ENCODE results near the gene HAPSTR1. TPM values are rescaled to one million over a fixed set of nuclear protein-coding genes. Genes with fewer than 3 reads are reported as not detected.

HAPSTR1 gene
- total RNA-seq, 1 experiment from 2014 or later, result 85.2 TPM

DNA sequence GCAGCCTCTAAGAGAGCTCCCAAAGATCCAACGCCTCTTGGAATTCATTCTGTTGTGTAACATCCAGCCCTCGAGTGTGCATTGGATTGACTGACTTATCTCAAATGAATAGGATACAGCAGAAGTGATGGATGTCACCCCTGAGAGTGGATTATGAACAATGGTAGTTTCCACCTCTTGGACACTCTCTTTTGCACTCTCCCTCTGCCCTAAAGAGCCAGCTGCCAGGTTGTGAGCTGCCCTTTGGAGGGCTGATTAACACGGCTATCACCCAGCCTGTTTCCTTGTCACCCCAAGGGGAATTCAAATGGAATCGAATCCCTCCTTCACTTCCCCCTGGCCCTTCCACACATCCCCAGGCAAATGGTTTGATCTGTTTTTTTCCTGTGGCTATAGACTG is 21.2 kb upstream of the HAPSTR1 start:
- H3K9me3 ChIP-seq (ENCODE audit: control insufficient read depth, low read depth, low read length), result no peaks in the 10 kb centered on the region
- no peak overlapping the region for H3K23ac ChIP-seq (ENCODE audit: insufficient read length, low read depth, low read length)
- no peak overlapping the region for H3K9ac ChIP-seq (ENCODE audit: extremely low read depth, insufficient read length, low read length)
- DNase-seq, result no peak
- H3K23me2 ChIP-seq (ENCODE audit: insufficient read length, low read depth, low read length, poor library complexity, severe bottlenecking), result no peaks in the 10 kb centered on the region
- H3K79me1 ChIP-seq (ENCODE audit: insufficient read depth, low read depth, low read length, poor library complexity, severe bottlenecking), result no peaks in the 10 kb centered on the region
- no peak overlapping the region for H2BK120ac ChIP-seq (ENCODE audit: low read depth, low read length, poor library complexity, severe bottlenecking)
- H3K27me3 ChIP-seq (ENCODE audit: insufficient read depth, low read length), result no peaks in the 10 kb centered on the region
- H3K56ac ChIP-seq (ENCODE audit: insufficient read length, low read depth, low read length), result no peak overlapping the region
- no peaks in the 10 kb centered on the region for H3K4me1 ChIP-seq (ENCODE audit: insufficient read depth, low read length)
- no peak overlapping the region for H2BK20ac ChIP-seq (ENCODE audit: low read depth, low read length, poor library complexity, severe bottlenecking)
- H2BK15ac ChIP-seq (ENCODE audit: low read depth, low read length), result no peak overlapping the region
- no peak overlapping the region for H3K18ac ChIP-seq (ENCODE audit: insufficient read length, low read depth, low read length)
- H3K79me2 ChIP-seq (ENCODE audit: insufficient read depth, low read length), result no peaks in the 10 kb centered on the region
- no peak overlapping the region for H3T11ph ChIP-seq (ENCODE audit: low read length)
- no peak overlapping the region for H3K27ac ChIP-seq (ENCODE audit: insufficient read length, low read depth, low read length)
- H3K4me2 ChIP-seq (ENCODE audit: insufficient read depth, insufficient read length, low read length), result no peak overlapping the region
- H3K36me3 Mint-ChIP-seq (ENCODE audit: insufficient read depth in 1 of 3, low read depth in 3 of 3), result no peaks in the 10 kb centered on the region
- H4K20me1 ChIP-seq (ENCODE audit: control insufficient read depth, insufficient read depth, insufficient read length), result no peaks in the 10 kb centered on the region
- H2AFZ ChIP-seq (ENCODE audit: low read length), result no peak overlapping the region
- H3K4me1 Mint-ChIP-seq, result peaks cover 0 to 3% of the 10 kb centered on the region in 2 experiments; a peak in 2 of 4 replicates
- no CpG with 5 or more reads among the region's 4 CpGs for WGBS (ENCODE audit: extremely low coverage, insufficient read length, low lambda C conversion rate)
- no peak overlapping the region for H4K5ac ChIP-seq (ENCODE audit: insufficient read length, low read depth, low read length)
- H2BK5ac ChIP-seq (ENCODE audit: insufficient read length, low read length), result no peak overlapping the region
- H3K9me3 Mint-ChIP-seq, result no peaks in the 10 kb centered on the region
- no peak overlapping the region for H2AK5ac ChIP-seq (ENCODE audit: insufficient read length, low read length)
- TF ChIP-seq, protein P1, sequence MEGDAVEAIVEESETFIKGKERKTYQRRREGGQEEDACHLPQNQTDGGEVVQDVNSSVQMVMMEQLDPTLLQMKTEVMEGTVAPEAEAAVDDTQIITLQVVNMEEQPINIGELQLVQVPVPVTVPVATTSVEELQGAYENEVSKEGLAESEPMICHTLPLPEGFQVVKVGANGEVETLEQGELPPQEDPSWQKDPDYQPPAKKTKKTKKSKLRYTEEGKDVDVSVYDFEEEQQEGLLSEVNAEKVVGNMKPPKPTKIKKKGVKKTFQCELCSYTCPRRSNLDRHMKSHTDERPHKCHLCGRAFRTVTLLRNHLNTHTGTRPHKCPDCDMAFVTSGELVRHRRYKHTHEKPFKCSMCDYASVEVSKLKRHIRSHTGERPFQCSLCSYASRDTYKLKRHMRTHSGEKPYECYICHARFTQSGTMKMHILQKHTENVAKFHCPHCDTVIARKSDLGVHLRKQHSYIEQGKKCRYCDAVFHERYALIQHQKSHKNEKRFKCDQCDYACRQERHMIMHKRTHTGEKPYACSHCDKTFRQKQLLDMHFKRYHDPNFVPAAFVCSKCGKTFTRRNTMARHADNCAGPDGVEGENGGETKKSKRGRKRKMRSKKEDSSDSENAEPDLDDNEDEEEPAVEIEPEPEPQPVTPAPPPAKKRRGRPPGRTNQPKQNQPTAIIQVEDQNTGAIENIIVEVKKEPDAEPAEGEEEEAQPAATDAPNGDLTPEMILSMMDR (conservative IDR thresholded peaks at IDR 0.05), result no peak
- no peak overlapping the region for H3K14ac ChIP-seq (ENCODE audit: insufficient read depth, low read length)
- no peak overlapping the region for H4K8ac ChIP-seq (replicated peaks; ENCODE audit: insufficient read length, low read depth, low read length)
- H3K27ac Mint-ChIP-seq, result no peak overlapping the region
- no peak overlapping the region for H3K4me3 Mint-ChIP-seq
- H3K27me3 Mint-ChIP-seq (ENCODE audit: low read depth), result no peaks in the 10 kb centered on the region
- H2BK12ac ChIP-seq (ENCODE audit: insufficient read length, low read depth, low read length), result no peak overlapping the region
- no peak overlapping the region for H3K4ac ChIP-seq (ENCODE audit: low read depth, low read length)
- no peak overlapping the region for H4K91ac ChIP-seq (ENCODE audit: insufficient read length, low read depth, low read length)

Measured in H9 (cell line).